ENCODE results near the gene GALNT12. TPM values are rescaled to one million over a fixed set of nuclear protein-coding genes. Genes with fewer than 3 reads are reported as not detected.

GALNT12 gene
- total RNA-seq, 1 donor from 2014 or later: 10.3 TPM

DNA sequence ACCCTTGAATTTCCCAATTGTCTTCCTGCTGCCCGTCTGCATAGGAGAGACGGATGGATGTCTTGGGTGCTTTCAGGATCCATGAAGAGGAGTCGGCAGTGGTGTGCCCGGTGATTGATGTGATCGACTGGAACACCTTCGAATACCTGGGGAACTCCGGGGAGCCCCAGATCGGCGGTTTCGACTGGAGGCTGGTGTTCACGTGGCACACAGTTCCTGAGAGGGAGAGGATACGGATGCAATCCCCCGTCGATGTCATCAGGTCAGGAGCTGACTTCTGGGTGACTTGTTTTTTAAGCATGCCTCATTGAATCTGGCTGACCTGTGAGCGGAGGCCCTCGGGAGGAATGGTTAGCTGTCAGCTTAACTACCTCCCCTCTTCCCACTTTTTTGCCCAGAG, 24.2 kb downstream of the GALNT12 start:
- Mint-ChIP-seq H3K4me1 (peaks cover 4% of the 10 kb centered on the region), H3K27me3 (ENCODE audit: low read depth) (no peaks in the 10 kb centered on the region), H3K27ac (no peak overlapping the region), H3K4me3 (no peak overlapping the region), H3K9me3 (no peaks in the 10 kb centered on the region), H3K36me3 (peaks cover 2% of the 10 kb centered on the region)
- TF ChIP-seq, protein P1, sequence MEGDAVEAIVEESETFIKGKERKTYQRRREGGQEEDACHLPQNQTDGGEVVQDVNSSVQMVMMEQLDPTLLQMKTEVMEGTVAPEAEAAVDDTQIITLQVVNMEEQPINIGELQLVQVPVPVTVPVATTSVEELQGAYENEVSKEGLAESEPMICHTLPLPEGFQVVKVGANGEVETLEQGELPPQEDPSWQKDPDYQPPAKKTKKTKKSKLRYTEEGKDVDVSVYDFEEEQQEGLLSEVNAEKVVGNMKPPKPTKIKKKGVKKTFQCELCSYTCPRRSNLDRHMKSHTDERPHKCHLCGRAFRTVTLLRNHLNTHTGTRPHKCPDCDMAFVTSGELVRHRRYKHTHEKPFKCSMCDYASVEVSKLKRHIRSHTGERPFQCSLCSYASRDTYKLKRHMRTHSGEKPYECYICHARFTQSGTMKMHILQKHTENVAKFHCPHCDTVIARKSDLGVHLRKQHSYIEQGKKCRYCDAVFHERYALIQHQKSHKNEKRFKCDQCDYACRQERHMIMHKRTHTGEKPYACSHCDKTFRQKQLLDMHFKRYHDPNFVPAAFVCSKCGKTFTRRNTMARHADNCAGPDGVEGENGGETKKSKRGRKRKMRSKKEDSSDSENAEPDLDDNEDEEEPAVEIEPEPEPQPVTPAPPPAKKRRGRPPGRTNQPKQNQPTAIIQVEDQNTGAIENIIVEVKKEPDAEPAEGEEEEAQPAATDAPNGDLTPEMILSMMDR (IDR thresholded peaks at IDR 0.05; ENCODE audit: unreplicated experiment): no peak
- DNase-seq (ENCODE audit: low spot score in 2 of 2, unreplicated experiment in 2 of 2): no peak

DNA sequence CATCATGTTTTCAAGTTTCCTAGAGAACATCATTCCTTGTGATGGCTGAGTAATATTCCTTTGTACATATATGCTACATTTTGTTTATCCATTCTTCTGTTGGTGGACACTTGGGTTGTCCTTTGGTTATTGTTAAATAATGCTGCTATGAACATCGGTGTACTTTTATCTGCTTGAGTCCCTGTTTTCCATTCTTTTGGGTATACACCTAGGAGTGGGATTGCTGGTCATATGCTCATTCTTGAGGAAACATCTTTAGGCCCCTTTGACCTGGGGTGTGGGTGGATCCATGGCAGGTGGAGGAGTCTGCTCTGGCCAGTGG, 25.3 kb downstream of the GALNT12 start:
- Mint-ChIP-seq H3K27ac (no peak overlapping the region), H3K27me3 (ENCODE audit: low read depth) (no peaks in the 10 kb centered on the region), H3K9me3 (no peaks in the 10 kb centered on the region), H3K4me3 (no peak overlapping the region), H3K4me1 (peaks cover 4% of the 10 kb centered on the region), H3K36me3 (peaks cover 2% of the 10 kb centered on the region)
- TF ChIP-seq, protein P1 (IDR thresholded peaks at IDR 0.05; ENCODE audit: unreplicated experiment): no peak
- no peak for DNase-seq (ENCODE audit: low spot score in 2 of 2, unreplicated experiment in 2 of 2)

GRCh38 chr9:98833090-98833956, 25.9 kb downstream of the GALNT12 start:
- peaks cover under 1% of the 10 kb centered on the region for H3K4me1 Mint-ChIP-seq
- TF ChIP-seq, protein P1 (IDR thresholded peaks at IDR 0.05; ENCODE audit: unreplicated experiment): no peak
- no peaks in the 10 kb centered on the region for H3K27me3 Mint-ChIP-seq (ENCODE audit: low read depth)
- peaks cover 3% of the 10 kb centered on the region for H3K36me3 Mint-ChIP-seq
- H3K27ac Mint-ChIP-seq: no peak overlapping the region
- no peak for DNase-seq (ENCODE audit: low spot score in 2 of 2, unreplicated experiment in 2 of 2)
- H3K9me3 Mint-ChIP-seq: no peaks in the 10 kb centered on the region
- no peak overlapping the region for H3K4me3 Mint-ChIP-seq

- H3K27ac Mint-ChIP-seq: no peak overlapping the region
- H3K27me3 Mint-ChIP-seq (ENCODE audit: low read depth): no peaks in the 10 kb centered on the region
- H3K4me3 Mint-ChIP-seq: no peak overlapping the region
- peaks cover 3% of the 10 kb centered on the region for H3K36me3 Mint-ChIP-seq
- TF ChIP-seq, protein P1 (IDR thresholded peaks at IDR 0.05; ENCODE audit: unreplicated experiment): no peak
- no peak for DNase-seq (ENCODE audit: low spot score in 2 of 2, unreplicated experiment in 2 of 2)
- H3K4me1 Mint-ChIP-seq: no peaks in the 10 kb centered on the region
- no peaks in the 10 kb centered on the region for H3K9me3 Mint-ChIP-seq
Observed at GRCh38 chr9:98834386-98834785, 26.9 kb downstream of the GALNT12 start.

DNA sequence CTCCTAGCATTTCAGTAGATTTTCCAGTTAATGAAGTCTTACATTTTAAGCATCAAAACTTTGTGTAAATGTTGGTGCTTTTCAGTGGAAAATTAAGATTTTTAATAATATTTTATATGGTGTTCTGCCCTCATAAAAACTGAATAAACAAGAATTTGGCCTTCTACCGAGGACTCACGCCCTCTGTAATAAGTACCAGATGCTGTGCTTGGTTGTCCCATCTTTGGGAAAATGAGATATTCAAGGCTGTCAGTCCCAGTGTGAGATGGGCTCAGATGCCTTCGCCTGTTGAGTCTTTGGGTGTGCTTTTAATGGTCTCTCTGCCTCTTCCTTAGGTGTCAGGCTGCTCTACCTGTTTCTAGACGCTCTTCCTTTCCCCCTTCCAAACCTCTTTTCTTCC, 28.7 kb downstream of the GALNT12 start:
- H3K4me1 Mint-ChIP-seq: no peaks in the 10 kb centered on the region
- no peaks in the 10 kb centered on the region for H3K27me3 Mint-ChIP-seq (ENCODE audit: low read depth)
- TF ChIP-seq, protein P1 (IDR thresholded peaks at IDR 0.05; ENCODE audit: unreplicated experiment): no peak
- DNase-seq (ENCODE audit: low spot score in 2 of 2, unreplicated experiment in 2 of 2): no peak
- peaks cover 4% of the 10 kb centered on the region for H3K36me3 Mint-ChIP-seq
- H3K4me3 Mint-ChIP-seq: no peak overlapping the region
- H3K9me3 Mint-ChIP-seq: no peaks in the 10 kb centered on the region
- H3K27ac Mint-ChIP-seq: no peak overlapping the region

Measured in mesothelial cell of epicardium (in vitro differentiated cells).